DND-41 (cell line): ENCODE data around the gene DNAH8.

Experiments
- ATAC-seq: fragments of 200-7000 bp; cut with Tn5 transposase; 3 replicates; pipeline ENCODE4 v1.9.1; 2021; ENCODE audit warnings: low read depth; ENCODE audit not compliant: insufficient read depth
- DNase-seq: peaks from one replicate; pipeline ENCODE4 v3.0.0-alpha.2; 2020
- H2AFZ ChIP-seq: 2 replicates; pipeline ENCODE4 v1.6.0; 2012; ENCODE audit warnings: low read depth, low read length
- H3K27ac ChIP-seq: 2 replicates; pipeline ENCODE4 v1.5.1; 2012; ENCODE audit warnings: low read length, inconsistent platforms
- H3K27me3 ChIP-seq: fragments of 200-600 bp; sonication (generic); 2 replicates; pipeline ENCODE4 v1.6.0; 2012; ENCODE audit warnings: low read length, mild to moderate bottlenecking, inconsistent platforms; ENCODE audit not compliant: insufficient read depth, poor library complexity
- H3K36me3 ChIP-seq: 2 replicates; pipeline ENCODE4 v1.5.1; 2012; ENCODE audit warnings: low read length, inconsistent platforms; ENCODE audit not compliant: insufficient read depth
- H3K4me1 ChIP-seq: 2 replicates; pipeline ENCODE4 v1.5.1; 2012; ENCODE audit warnings: mild to moderate bottlenecking, low read length; ENCODE audit not compliant: insufficient read depth
- H3K4me2 ChIP-seq: 2 replicates; pipeline ENCODE4 v1.6.0; 2012; ENCODE audit warnings: mild to moderate bottlenecking, moderate library complexity, low read length, inconsistent platforms; ENCODE audit not compliant: insufficient read depth
- H3K4me3 ChIP-seq, 2 experiments: fragments of 200-600 bp in 1 of 2; shearing (Covaris generic) in 1 of 2; 2 replicates each; pipeline ENCODE4 v1.5.1; 2012 to 2016; ENCODE audit warnings: inconsistent platforms in 2 of 2, low read length in 2 of 2, mild to moderate bottlenecking in 2 of 2, low read depth in 1 of 2, moderate library complexity in 1 of 2
- H3K79me2 ChIP-seq: 2 replicates; pipeline ENCODE4 v1.6.0; 2012; ENCODE audit warnings: low read length, inconsistent platforms; ENCODE audit not compliant: insufficient read depth
- H3K9ac ChIP-seq: 2 replicates; pipeline ENCODE4 v1.6.0; 2012; ENCODE audit warnings: low read depth, mild to moderate bottlenecking, inconsistent platforms, low read length, moderate library complexity
- H3K9me3 ChIP-seq: 2 replicates; pipeline ENCODE4 v1.5.1; 2012; ENCODE audit warnings: low read length, moderate library complexity, mild to moderate bottlenecking, inconsistent platforms; ENCODE audit not compliant: insufficient read depth, severe bottlenecking
- H4K20me1 ChIP-seq: 2 replicates; pipeline ENCODE4 v1.6.0; 2012; ENCODE audit warnings: low read length; ENCODE audit not compliant: insufficient read depth
- CTCF ChIP-seq: IDR thresholded peaks from 2 replicates; pipeline ENCODE4 v1.5.1; 2012; ENCODE audit warnings: borderline replicate concordance, low read length, moderate library complexity, mild to moderate bottlenecking; ENCODE audit not compliant: poor library complexity, severe bottlenecking; ENCODE audit errors: extremely low read depth
- EZH2 ChIP-seq: IDR thresholded peaks from 3 replicates; pipeline ENCODE4 v1.6.1; 2012; ENCODE audit warnings: borderline replicate concordance, low read depth, mild to moderate bottlenecking, moderate library complexity, low read length, inconsistent platforms; ENCODE audit not compliant: severe bottlenecking

Gene DNAH8

GRCh38 chr6:38802497-38802896, 87.4 kb downstream of the DNAH8 start:
- no peak for ATAC-seq
- H3K79me2 ChIP-seq: no peaks in the 10 kb centered on the region
- no peak overlapping the region for H3K4me3 ChIP-seq
- H3K27ac ChIP-seq: no peak overlapping the region
- H4K20me1 ChIP-seq: no peaks in the 10 kb centered on the region
- TF ChIP-seq CTCF: no peak
- no peak for TF ChIP-seq EZH2
- no peaks in the 10 kb centered on the region for H3K9me3 ChIP-seq
- no peak overlapping the region for H3K9ac ChIP-seq
- H3K4me1 ChIP-seq: no peaks in the 10 kb centered on the region
- H2AFZ ChIP-seq: no peak overlapping the region
- no peaks in the 10 kb centered on the region for H3K36me3 ChIP-seq
- peaks cover 18% of the 10 kb centered on the region for H3K27me3 ChIP-seq
- DNase-seq: no peak
- H3K4me2 ChIP-seq: no peak overlapping the region

DNA sequence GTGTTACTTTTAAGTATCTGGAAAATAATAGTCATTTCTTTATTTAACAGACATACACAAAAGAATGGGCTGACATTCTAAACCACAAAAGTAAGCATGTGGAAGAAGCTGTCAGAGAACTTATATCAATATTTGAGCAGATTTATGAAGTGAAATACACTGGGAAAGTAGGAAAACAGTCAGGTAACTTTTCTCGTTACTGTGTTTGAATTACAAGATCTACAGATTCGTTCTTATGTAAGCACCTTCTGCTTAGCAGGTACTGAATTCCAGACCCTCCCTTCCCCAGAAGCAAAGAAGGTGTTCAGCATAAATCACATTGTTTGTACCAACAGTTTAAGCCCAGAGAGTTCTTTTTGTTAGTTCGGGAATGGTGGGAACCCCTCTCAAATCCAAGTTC, 88.0 kb downstream of the DNAH8 start:
- no peak overlapping the region for H3K9ac ChIP-seq
- no peak overlapping the region for H2AFZ ChIP-seq
- DNase-seq (no peak), ATAC-seq (no peak)
- H3K4me3 ChIP-seq: no peak overlapping the region
- H3K36me3 ChIP-seq: no peaks in the 10 kb centered on the region
- H3K79me2 ChIP-seq: no peaks in the 10 kb centered on the region
- peaks cover 18% of the 10 kb centered on the region for H3K27me3 ChIP-seq
- H4K20me1 ChIP-seq: no peaks in the 10 kb centered on the region
- H3K4me2 ChIP-seq: no peak overlapping the region
- no peaks in the 10 kb centered on the region for H3K4me1 ChIP-seq
- TF ChIP-seq EZH2 (no peak), CTCF (no peak)
- H3K27ac ChIP-seq: no peak overlapping the region
- H3K9me3 ChIP-seq: no peaks in the 10 kb centered on the region

DNA sequence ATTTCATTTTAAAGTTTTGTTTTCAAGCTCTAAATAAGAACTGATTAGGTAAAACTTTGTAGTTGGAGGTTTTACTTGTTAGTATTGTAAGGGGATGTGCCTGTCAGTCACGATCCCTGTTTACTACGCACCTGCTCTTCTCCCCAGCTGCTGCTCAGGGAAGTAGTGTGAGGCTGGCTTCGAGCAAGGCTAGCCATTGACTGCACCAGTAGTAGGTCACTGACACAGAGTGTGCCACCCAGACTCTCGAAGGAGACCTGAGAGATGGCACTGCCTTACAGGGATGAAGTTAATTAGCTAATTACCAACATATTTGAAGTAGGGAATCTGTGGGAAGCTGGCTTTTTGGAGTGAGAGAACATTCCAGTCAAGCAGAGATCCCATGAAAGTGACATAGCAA, 89.2 kb downstream of the DNAH8 start:
- no peak for TF ChIP-seq EZH2
- TF ChIP-seq CTCF: no peak
- H3K36me3 ChIP-seq: no peaks in the 10 kb centered on the region
- no peaks in the 10 kb centered on the region for H4K20me1 ChIP-seq
- no peaks in the 10 kb centered on the region for H3K4me1 ChIP-seq
- ATAC-seq (no peak), DNase-seq (no peak)
- H3K79me2 ChIP-seq: no peaks in the 10 kb centered on the region
- no peak overlapping the region for H3K4me2 ChIP-seq
- no peak overlapping the region for H3K27ac ChIP-seq
- no peaks in the 10 kb centered on the region for H3K9me3 ChIP-seq
- H3K9ac ChIP-seq: no peak overlapping the region
- no peak overlapping the region for H3K4me3 ChIP-seq
- H3K27me3 ChIP-seq: peaks cover 16% of the 10 kb centered on the region
- H2AFZ ChIP-seq: no peak overlapping the region

DNA sequence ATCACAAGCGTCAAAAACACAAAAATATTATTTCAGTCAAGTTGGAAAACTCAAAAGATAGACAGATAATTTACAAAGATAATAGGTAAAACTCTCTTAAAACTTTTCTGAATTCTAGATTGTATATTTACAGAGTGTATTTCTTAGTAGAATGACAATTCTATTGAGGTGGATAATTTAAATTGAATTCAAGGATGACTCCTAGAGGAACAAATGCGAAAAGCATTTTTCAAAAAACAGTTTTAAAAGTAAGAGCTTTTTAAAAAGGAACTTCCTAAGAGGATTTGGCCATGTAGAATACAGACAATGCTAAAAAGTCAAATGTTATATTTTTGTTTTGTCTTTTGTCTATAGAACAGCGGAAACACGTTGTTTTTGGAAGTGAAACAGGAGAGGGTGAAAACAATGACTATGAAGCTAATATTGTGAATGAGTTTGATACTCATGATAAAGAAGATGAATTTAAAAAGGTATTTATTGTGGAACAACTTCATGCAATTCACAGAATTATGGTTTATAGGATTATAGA, 90.1 kb downstream of the DNAH8 start:
- ATAC-seq (no peak), DNase-seq (no peak)
- no peak overlapping the region for H2AFZ ChIP-seq
- no peaks in the 10 kb centered on the region for H3K4me1 ChIP-seq
- no peaks in the 10 kb centered on the region for H3K79me2 ChIP-seq
- peaks cover 16% of the 10 kb centered on the region for H3K27me3 ChIP-seq
- no peaks in the 10 kb centered on the region for H3K36me3 ChIP-seq
- H3K27ac ChIP-seq: no peak overlapping the region
- H3K9ac ChIP-seq: no peak overlapping the region
- H3K9me3 ChIP-seq: no peaks in the 10 kb centered on the region
- H4K20me1 ChIP-seq: no peaks in the 10 kb centered on the region
- H3K4me3 ChIP-seq: no peak overlapping the region
- H3K4me2 ChIP-seq: no peak overlapping the region
- TF ChIP-seq CTCF (no peak), EZH2 (no peak)
